CD4-positive, alpha-beta memory T cell (primary cell): Measurements from ENCODE around the gene KIRREL3. TPM values are rescaled to one million over a fixed set of nuclear protein-coding genes. Genes with fewer than 3 reads are reported as not detected.

ENCODE experiments used
- CTCF ChIA-PET: fragments of 350-600 bp; sonication (Branson Sonifier 250); formaldehyde crosslinking; loops from one replicate; lab custom pipeline; 2021; ENCODE audit warnings: inconsistent platforms; ENCODE audit not compliant: partially characterized antibody; lab: Charles Lee
- POLR2A ChIA-PET: fragments of 350-600 bp; sonication (Branson Sonifier 250); formaldehyde crosslinking; loops from one replicate; lab custom pipeline; 2021; ENCODE audit not compliant: partially characterized antibody; lab: Charles Lee
- DNase-seq, 5 donors: peaks; one replicate each; pipeline versions ENCODE4 v3.0.0 to v3.0.0-alpha.2; 2020 to 2022; ENCODE audit warnings: mixed read lengths in 1 of 5
- H3K27ac ChIP-seq: one replicate; pipeline ENCODE4 v1.7.0; 2013; ENCODE audit warnings: low read depth, low read length
- H3K27me3 ChIP-seq: 2 replicates; pipeline ENCODE4 v1.7.0; 2013; ENCODE audit warnings: mild to moderate bottlenecking, low read length, moderate library complexity; ENCODE audit not compliant: insufficient read depth
- H3K36me3 ChIP-seq: 2 replicates; pipeline ENCODE4 v1.7.0; 2013; ENCODE audit warnings: mild to moderate bottlenecking, low read length, moderate library complexity; ENCODE audit not compliant: insufficient read depth
- H3K4me1 ChIP-seq: 2 replicates; pipeline ENCODE4 v1.7.0; 2013; ENCODE audit warnings: mild to moderate bottlenecking, low read length, moderate library complexity; ENCODE audit not compliant: insufficient read depth
- H3K4me3 ChIP-seq, 2 donors: one replicate each; pipeline ENCODE4 v1.7.0; 2013; ENCODE audit warnings: low read length in 2 of 2, mild to moderate bottlenecking in 1 of 2
- H3K9me3 ChIP-seq, 2 donors: one replicate each; pipeline ENCODE4 v1.7.0; 2013; ENCODE audit warnings: low read length in 2 of 2, control low read depth in 1 of 2; ENCODE audit not compliant: control insufficient read depth in 1 of 2
- H3K27ac Mint-ChIP-seq, 7 donors: one replicate each; pipeline ENCODE4 v1.8.0; 2020 to 2021; ENCODE audit warnings: mixed read lengths in 7 of 7, mild to moderate bottlenecking in 6 of 7, inconsistent platforms in 3 of 7, moderate library complexity in 3 of 7
- H3K27me3 Mint-ChIP-seq, 2 donors: one replicate each; pipeline ENCODE4 v1.8.0; 2020 to 2021; ENCODE audit warnings: mixed read lengths in 2 of 2
- H3K36me3 Mint-ChIP-seq, 2 donors: one replicate each; pipeline ENCODE4 v1.8.0; 2020 to 2021; ENCODE audit warnings: mixed read lengths in 2 of 2, inconsistent platforms in 1 of 2, mild to moderate bottlenecking in 1 of 2
- H3K4me1 Mint-ChIP-seq, 4 donors: one replicate each; pipeline ENCODE4 v1.8.0; 2020 to 2021; ENCODE audit warnings: mixed read lengths in 4 of 4, mild to moderate bottlenecking in 1 of 4
- H3K4me3 Mint-ChIP-seq, 8 donors: one replicate each; pipeline ENCODE4 v1.8.0; 2020 to 2021; ENCODE audit warnings: mixed read lengths in 8 of 8, mild to moderate bottlenecking in 7 of 8, moderate library complexity in 6 of 8, inconsistent platforms in 3 of 8
- H3K9me3 Mint-ChIP-seq, 8 donors: one replicate each; pipeline ENCODE4 v1.8.0; 2020 to 2021; ENCODE audit warnings: mixed read lengths in 8 of 8, mild to moderate bottlenecking in 5 of 8, inconsistent platforms in 3 of 8, moderate library complexity in 1 of 8
- intact Hi-C: fragments of 100-400 bp; cut with micrococcal nuclease; formaldehyde crosslinking; loops from one replicate; pipeline ENCODE4 v1.15.1; 2023
- polyA plus RNA-seq, 2 donors: library from polyadenylated mRNA; unstranded; fragments of 300-500 nt; fragmentation: Illumina TruSeq; gene quantifications; one replicate each; pipeline ENCODE4 v1.2.3, GENCODE V29; 2021
- total RNA-seq, 2 experiments: library from RNA; stranded (reverse); gene quantifications; one replicate each; pipeline ENCODE4 v1.2.3, GENCODE V29; 2021

KIRREL3 gene
- total and polyA plus RNA-seq, 4 experiments from 2014 or later, result not detected

DNA sequence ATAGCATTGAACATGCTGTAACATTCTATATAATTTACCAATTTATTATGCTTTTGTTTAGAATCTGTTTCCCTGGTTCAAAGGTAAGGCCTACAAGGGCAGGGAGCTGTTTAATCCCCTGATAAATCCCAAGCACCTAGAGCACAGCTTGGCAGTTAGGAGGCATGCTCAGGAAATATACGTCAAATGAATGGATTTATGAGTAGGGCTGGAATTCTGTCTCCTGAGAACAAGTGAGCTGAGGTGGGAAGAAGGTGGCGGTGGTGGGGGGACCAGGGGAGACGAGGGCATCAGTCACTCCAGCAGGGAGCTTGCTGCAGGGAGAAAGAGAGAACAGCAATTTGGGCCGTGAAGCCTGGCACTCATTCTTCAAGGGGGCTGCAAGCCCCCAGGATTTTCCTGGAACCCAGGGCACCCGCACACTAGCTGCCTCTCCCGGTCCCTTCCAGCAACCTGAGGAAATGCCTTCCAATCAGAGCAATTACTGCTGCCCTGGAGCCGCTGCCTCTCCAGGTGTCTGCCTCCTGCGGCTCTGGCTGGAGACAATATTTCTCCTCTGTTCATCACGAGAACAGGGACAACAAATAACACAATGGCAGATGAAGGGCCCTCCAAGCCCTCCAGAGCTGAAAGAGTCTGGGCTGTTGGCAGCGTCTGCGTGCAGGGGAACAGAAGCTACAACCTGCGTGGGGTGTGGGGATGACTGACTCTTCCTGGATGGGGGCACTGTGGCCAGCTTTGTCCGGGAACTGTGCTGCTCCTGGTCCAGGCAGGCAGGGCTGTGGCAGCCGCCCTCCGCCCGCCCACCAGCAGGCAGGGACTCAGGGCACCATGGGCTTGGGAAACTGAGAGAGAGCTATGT lies 411.7 kb downstream of the KIRREL3 start:
- no peak overlapping the region for H3K27ac Mint-ChIP-seq
- H3K27me3 ChIP-seq, result no peaks in the 10 kb centered on the region
- no peaks in the 10 kb centered on the region for H3K4me1 ChIP-seq
- no peaks in the 10 kb centered on the region for H3K36me3 Mint-ChIP-seq
- POLR2A ChIA-PET, result no interaction called here
- intact Hi-C loops, result no loop called here
- H3K36me3 ChIP-seq, result no peaks in the 10 kb centered on the region
- peaks cover 2 to 6% of the 10 kb centered on the region in 2 donors for H3K27me3 Mint-ChIP-seq
- no peak for DNase-seq
- H3K9me3 ChIP-seq, result no peaks in the 10 kb centered on the region
- H3K9me3 Mint-ChIP-seq, result no peaks in the 10 kb centered on the region
- CTCF ChIA-PET, result no interaction called here
- H3K4me1 Mint-ChIP-seq, result no peaks in the 10 kb centered on the region
- no peak overlapping the region for H3K4me3 ChIP-seq
- H3K4me3 Mint-ChIP-seq, result no peak overlapping the region
- H3K27ac ChIP-seq, result no peak overlapping the region

DNA sequence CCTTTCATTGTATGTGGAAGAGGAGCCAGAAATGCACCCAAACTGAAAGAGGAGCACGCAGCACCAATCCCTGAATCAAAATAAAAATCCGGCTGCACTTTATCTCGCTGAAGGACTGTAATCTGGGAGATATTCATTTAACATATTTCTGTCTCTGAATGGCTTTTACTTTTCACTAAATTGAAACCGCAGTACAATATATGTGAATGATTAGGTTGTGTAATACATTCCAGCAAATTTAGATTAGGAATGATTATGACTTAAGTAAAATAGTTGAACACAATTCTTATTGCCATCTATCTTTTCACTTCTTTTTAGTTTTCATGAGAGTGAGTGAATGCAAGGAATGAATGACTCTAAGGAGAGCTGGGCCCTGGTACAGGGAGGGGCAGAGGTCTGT lies 413.0 kb downstream of the KIRREL3 start:
- DNase-seq, result no peak
- intact Hi-C loops, result no loop called here
- H3K36me3 Mint-ChIP-seq, result no peaks in the 10 kb centered on the region
- H3K4me3 ChIP-seq, result no peak overlapping the region
- no peak overlapping the region for H3K27ac ChIP-seq
- no peaks in the 10 kb centered on the region for H3K4me1 ChIP-seq
- H3K4me1 Mint-ChIP-seq, result no peaks in the 10 kb centered on the region
- no peak overlapping the region for H3K4me3 Mint-ChIP-seq
- H3K27me3 ChIP-seq, result no peaks in the 10 kb centered on the region
- no peak overlapping the region for H3K27ac Mint-ChIP-seq
- peaks cover 2 to 6% of the 10 kb centered on the region in 2 donors for H3K27me3 Mint-ChIP-seq
- CTCF ChIA-PET, result no interaction called here
- POLR2A ChIA-PET, result no interaction called here
- H3K9me3 ChIP-seq, result no peaks in the 10 kb centered on the region
- H3K9me3 Mint-ChIP-seq, result no peaks in the 10 kb centered on the region
- H3K36me3 ChIP-seq, result no peaks in the 10 kb centered on the region

DNA sequence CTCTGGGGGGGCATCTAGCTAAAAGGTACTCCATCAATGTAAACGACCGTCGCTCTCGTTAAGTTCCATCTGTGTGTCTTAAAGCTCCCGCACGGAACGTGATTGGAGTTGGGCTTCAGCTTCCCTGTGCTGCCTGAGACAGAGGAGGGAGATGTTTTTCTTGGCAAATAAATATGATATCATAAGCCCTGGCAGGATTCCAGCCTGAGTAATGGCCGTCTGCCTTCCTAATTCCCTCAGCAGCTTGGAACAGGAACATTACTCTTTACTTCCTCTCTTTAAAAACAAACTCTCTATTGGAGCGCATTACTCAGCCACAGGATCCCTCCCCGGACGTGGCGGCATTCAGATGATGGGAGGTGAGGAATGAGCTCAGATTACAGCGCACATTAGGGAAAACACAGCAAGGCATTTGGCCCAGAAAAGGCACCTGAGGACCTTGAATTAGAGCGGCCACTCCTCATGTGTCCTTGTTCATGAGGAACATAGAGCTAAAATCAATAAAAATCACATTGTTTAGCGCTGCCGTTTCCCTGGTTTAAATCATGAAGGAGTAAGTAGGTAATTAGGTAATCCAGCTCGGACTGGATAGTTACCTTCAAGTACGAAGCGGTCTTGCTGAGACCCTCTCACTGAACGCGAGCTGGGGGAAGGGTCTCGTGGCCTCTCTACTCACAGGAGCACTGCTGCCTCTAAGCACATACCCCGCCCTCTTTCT lies 414.6 kb downstream of the KIRREL3 start:
- Mint-ChIP-seq H3K4me1 (peaks cover 0 to 2% (median 0%) of the 10 kb centered on the region in 4 donors), H3K27ac (no peak overlapping the region), H3K36me3 (no peaks in the 10 kb centered on the region), H3K4me3 (no peak overlapping the region), H3K27me3 (peaks cover 2 to 3% of the 10 kb centered on the region in 2 donors), H3K9me3 (no peaks in the 10 kb centered on the region)
- POLR2A ChIA-PET, result no interaction called here
- H3K4me3 ChIP-seq, result no peak overlapping the region
- H3K4me1 ChIP-seq, result no peaks in the 10 kb centered on the region
- CTCF ChIA-PET, result no interaction called here
- DNase-seq, result no peak
- no peak overlapping the region for H3K27ac ChIP-seq
- no peaks in the 10 kb centered on the region for H3K36me3 ChIP-seq
- intact Hi-C loops, result no loop called here
- H3K27me3 ChIP-seq, result no peaks in the 10 kb centered on the region
- no peaks in the 10 kb centered on the region for H3K9me3 ChIP-seq

DNA sequence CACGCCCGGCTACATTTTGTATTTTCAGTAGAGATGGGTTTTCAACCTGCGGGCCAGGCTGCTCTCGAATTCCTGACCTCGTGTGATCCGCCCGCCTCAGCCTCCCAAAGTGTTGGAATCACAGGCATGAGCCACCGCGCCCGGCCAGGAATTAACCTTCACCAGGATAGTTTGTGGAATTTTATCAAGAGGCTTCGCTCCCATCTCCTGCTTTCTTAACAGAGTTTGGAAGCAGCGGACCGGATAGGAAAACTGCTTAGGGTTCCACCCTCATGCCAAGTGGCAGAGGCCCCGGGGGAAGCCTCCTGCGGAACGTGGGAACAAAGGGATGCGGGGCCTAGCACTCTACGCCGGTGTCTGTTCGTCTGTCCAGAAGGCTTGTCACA lies 415.2 kb downstream of the KIRREL3 start:
- H3K36me3 ChIP-seq, result no peaks in the 10 kb centered on the region
- ChIA-PET POLR2A (no interaction called here), CTCF (no interaction called here)
- no peak overlapping the region for H3K4me3 ChIP-seq
- no peak overlapping the region for H3K4me3 Mint-ChIP-seq
- H3K9me3 Mint-ChIP-seq, result no peaks in the 10 kb centered on the region
- H3K27ac ChIP-seq, result no peak overlapping the region
- H3K4me1 Mint-ChIP-seq, result peaks cover 0 to 2% (median 0%) of the 10 kb centered on the region in 4 donors
- no peaks in the 10 kb centered on the region for H3K27me3 ChIP-seq
- peaks cover 2% of the 10 kb centered on the region in 2 donors for H3K27me3 Mint-ChIP-seq
- DNase-seq, result no peak
- no peak overlapping the region for H3K27ac Mint-ChIP-seq
- H3K36me3 Mint-ChIP-seq, result no peaks in the 10 kb centered on the region
- no peaks in the 10 kb centered on the region for H3K4me1 ChIP-seq
- intact Hi-C loops, result no loop called here
- no peaks in the 10 kb centered on the region for H3K9me3 ChIP-seq

DNA sequence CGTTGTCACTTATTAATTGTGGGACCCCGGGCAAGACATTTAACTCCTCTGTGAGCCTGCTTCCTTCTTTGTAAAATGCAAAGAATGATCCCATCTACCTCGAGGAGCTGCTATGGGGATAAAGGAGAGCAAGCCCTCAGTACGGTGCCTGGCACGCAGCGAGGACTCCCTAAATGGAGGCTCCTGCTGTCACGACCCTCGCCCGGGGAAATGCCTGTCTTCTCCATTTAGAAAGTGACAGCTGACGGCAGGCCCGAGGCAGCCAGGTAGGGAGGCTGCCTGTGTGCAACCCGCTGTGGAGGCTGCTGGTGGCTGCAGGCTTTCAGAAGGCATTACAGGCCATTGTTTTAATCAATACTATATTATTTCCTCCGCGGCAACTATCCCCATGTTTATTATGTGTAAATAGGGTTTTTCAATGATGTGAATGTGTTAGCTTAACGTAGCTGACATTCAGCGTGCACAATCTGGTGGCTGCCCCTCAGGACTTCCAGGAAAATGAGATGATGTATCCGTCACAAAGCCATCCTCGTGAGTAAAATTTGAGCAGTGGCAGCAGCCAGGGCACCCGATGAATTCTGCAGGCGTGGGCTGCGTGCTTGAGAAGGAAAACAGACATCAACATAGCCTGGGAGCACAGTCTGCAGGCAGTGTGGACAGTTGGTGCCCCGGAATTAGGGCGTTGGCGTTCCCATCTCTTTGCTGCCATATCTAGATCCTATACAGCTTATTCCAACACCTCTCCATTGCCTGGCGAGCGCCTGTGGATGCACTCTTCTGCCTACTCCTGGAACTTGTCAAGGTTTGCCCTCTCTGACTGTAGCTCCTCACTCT lies 416.8 kb downstream of the KIRREL3 start:
- Histone ChIP-seq H3K9me3 (no peaks in the 10 kb centered on the region), H3K27me3 (no peaks in the 10 kb centered on the region), H3K36me3 (no peaks in the 10 kb centered on the region), H3K27ac (no peak overlapping the region), H3K4me1 (no peaks in the 10 kb centered on the region), H3K4me3 (no peak overlapping the region)
- no peak overlapping the region for H3K27ac Mint-ChIP-seq
- no peaks in the 10 kb centered on the region for H3K36me3 Mint-ChIP-seq
- ChIA-PET POLR2A (no interaction called here), CTCF (no interaction called here)
- peaks cover 0 to under 1% (median 0%) of the 10 kb centered on the region in 8 donors for H3K9me3 Mint-ChIP-seq
- H3K27me3 Mint-ChIP-seq, result peaks cover 0 to 2% of the 10 kb centered on the region in 2 donors
- H3K4me1 Mint-ChIP-seq, result peaks cover 0 to 2% (median 0%) of the 10 kb centered on the region in 4 donors
- H3K4me3 Mint-ChIP-seq, result no peak overlapping the region
- intact Hi-C loops, result no loop called here
- no peak for DNase-seq

DNA sequence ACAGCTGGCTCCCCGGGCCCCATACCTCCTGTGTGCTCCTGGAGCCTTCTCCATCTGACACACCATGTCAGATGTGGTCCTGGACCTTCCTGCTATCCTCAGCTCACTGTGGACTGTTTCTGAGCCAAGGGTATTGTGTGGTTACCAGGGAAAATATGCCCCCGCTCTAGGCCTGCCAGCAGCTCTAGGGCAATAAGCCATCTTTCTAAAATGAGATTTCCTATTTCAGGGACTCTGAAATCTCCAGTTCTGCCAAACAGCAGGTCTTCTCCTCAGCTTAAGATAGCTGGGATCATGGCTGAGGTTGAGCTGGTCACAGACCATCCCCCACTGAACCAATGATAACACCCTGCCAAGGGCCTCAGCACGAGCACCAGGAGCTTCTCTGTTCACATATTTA lies 417.5 kb downstream of the KIRREL3 start:
- Histone ChIP-seq H3K27me3 (no peaks in the 10 kb centered on the region), H3K36me3 (no peaks in the 10 kb centered on the region), H3K27ac (no peak overlapping the region), H3K9me3 (no peaks in the 10 kb centered on the region), H3K4me3 (no peak overlapping the region), H3K4me1 (no peaks in the 10 kb centered on the region)
- Mint-ChIP-seq H3K9me3 (peaks cover 0 to 2% (median 0%) of the 10 kb centered on the region in 8 donors), H3K4me1 (peaks cover 0 to 2% (median 0%) of the 10 kb centered on the region in 4 donors), H3K4me3 (no peak overlapping the region), H3K27ac (no peak overlapping the region), H3K36me3 (no peaks in the 10 kb centered on the region), H3K27me3 (peaks cover 0 to 2% of the 10 kb centered on the region in 2 donors)
- DNase-seq, result no peak
- CTCF ChIA-PET, result no interaction called here
- POLR2A ChIA-PET, result no interaction called here
- intact Hi-C loops, result no loop called here
